Spleen (tissue), 11 donors: Measurements from ENCODE around the gene CAMK2G. TPM values are rescaled to one million over a fixed set of nuclear protein-coding genes. Genes with fewer than 3 reads are reported as not detected.

Source experiments
- DNase-seq: peaks from one replicate; pipeline ENCODE4 v3.0.0-alpha.2; 2020
- H3K27ac ChIP-seq, 8 donors: fragments of 200-600 bp; sonication (generic) in 7 of 8; 1 replicate in 4 of 8; 2 replicates in 4 of 8; pipeline versions ENCODE4 v1.5.0 to v1.8.0; 2016 to 2021; ENCODE audit warnings: inconsistent platforms in 4 of 8, mild to moderate bottlenecking in 4 of 8, moderate library complexity in 1 of 8
- H3K27me3 ChIP-seq, 7 donors: fragments of 200-600 bp; sonication (generic) in 6 of 7; replicated peaks in 1 of 7; 1 replicate in 4 of 7; 2 replicates in 3 of 7; pipeline versions ENCODE4 v1.5.0 to v1.8.0; 2016 to 2021; ENCODE audit warnings: inconsistent platforms in 3 of 7, mild to moderate bottlenecking in 1 of 7
- H3K36me3 ChIP-seq, 6 donors: fragments of 200-600 bp; sonication (generic) in 5 of 6; 1 replicate in 4 of 6; 2 replicates in 2 of 6; pipeline versions ENCODE4 v1.5.0 to v1.8.0; 2016 to 2021; ENCODE audit warnings: inconsistent platforms in 2 of 6
- H3K4me1 ChIP-seq, 6 donors: fragments of 200-600 bp; sonication (generic) in 5 of 6; 1 replicate in 3 of 6; 2 replicates in 3 of 6; pipeline versions ENCODE4 v1.5.0 to v1.8.0; 2016 to 2021; ENCODE audit warnings: inconsistent platforms in 3 of 6
- H3K4me3 ChIP-seq, 8 donors: fragments of 200-600 bp; sonication (generic) in 7 of 8; 1 replicate in 4 of 8; 2 replicates in 4 of 8; pipeline versions ENCODE4 v1.5.0 to v1.8.0; 2016 to 2021; ENCODE audit warnings: inconsistent platforms in 4 of 8, mild to moderate bottlenecking in 4 of 8, moderate library complexity in 2 of 8
- H3K9me3 ChIP-seq, 8 donors: fragments of 200-600 bp; sonication (generic) in 7 of 8; 1 replicate in 4 of 8; 2 replicates in 4 of 8; pipeline versions ENCODE4 v1.5.0 to v1.8.0; 2016 to 2021; ENCODE audit warnings: inconsistent platforms in 4 of 8
- POLR2A ChIP-seq, 3 donors: fragments of 450-650 bp; IDR thresholded peaks; one replicate each; pipeline ENCODE4 v1.5.1; 2017; ENCODE audit warnings: antibody characterized with exemption in 3 of 3, mild to moderate bottlenecking in 1 of 3
- POLR2AphosphoS5 ChIP-seq, 3 donors: sonication (generic); formaldehyde crosslinking; IDR thresholded peaks; one replicate each; pipeline ENCODE4 v1.5.1; 2017; ENCODE audit warnings: antibody characterized with exemption in 3 of 3
- WGBS, 5 donors: extraction: QIAGEN DNeasy Blood & Tissue Kit in 3 of 5; methylation state at CpG; one replicate each; pipeline versions ENCODE4 v1.1.5 to v1.1.7; 2013 to 2018; 5-methylcytosine and 5-hydroxymethylcytosine counted together
- intact Hi-C: fragments of 100-400 bp; cut with DNase I; formaldehyde crosslinking; loops from one replicate; pipeline ENCODE4 v1.15.0; 2023; ENCODE audit warnings: low total_unique reads
- polyA plus RNA-seq, 3 donors: library from polyadenylated mRNA; stranded (reverse); fragments of 200-250 nt; gene quantifications; one replicate each; pipeline ENCODE4 v1.2.1, GENCODE V29; 2013
- total RNA-seq, 7 donors: library from RNA; depleted of rRNA in 3 of 7; stranded (reverse); fragments of >200 nt in 3 of 7; fragmentation: NEBNext Ultra II Directional in 4 of 7; extraction: Animal tissue kit (Norgen Biotek cat#: 25700) in 4 of 7; gene quantifications; one replicate each; pipeline versions ENCODE4 v1.1.0 to v1.2.1, GENCODE V29; 2016 to 2021
- TF ChIP-seq, protein P1 (sequence below), 11 experiments: fragments of 200-600 bp in 7 of 11; fragments of 450-650 bp in 4 of 11; sonication (generic) in 4 of 11; IDR thresholded peaks in 8 of 11; conservative IDR thresholded peaks in 3 of 11; 1 replicate in 7 of 11; 2 replicates in 4 of 11; pipeline versions ENCODE4 v1.4.0 to v1.8.0; 2016 to 2021; ENCODE audit warnings: antibody characterized with exemption in 11 of 11, inconsistent platforms in 4 of 11, mild to moderate bottlenecking in 1 of 11
- donor health status: healthy with polysubstance abuse.
- donor health status: DM: no; HTN: no; CAD: no; lungs with moderate emphysema.
- donor health status: DM: no; HTN: no; CAD: no.
- donor health status: Bipolar disorder and iron deficiency.
- donor health status: healthy.
- donor health status: DM: no; HTN: no; CAD: no.
- donor health status: DM: yes; HTN: yes; CAD: no.

The CAMK2G gene
- total and polyA plus RNA-seq, 10 donors = 10.4 to 55.2 (median 43.9) TPM

DNA sequence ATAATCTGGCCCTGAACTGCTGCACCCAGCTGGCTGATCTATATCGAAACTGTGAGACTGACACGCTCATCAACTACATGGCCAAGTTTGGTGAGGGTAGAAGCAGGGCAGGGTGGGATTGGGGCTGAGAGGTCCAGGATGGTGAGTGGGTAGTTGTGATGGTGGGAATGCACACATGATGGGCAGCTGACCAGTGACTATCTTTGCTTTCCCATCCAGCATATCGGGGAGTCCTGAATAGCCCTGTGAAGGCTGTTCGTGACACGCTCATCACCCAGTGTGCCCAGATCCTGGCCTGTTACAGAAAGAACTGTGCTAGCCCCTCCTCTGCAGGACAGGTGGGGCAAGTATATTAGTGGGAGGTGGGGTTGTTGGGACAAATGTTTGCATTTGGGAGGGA is 105.0 kb downstream of the CAMK2G start:
- TF ChIP-seq POLR2AphosphoS5 (IDR thresholded peaks at IDR 0.05) = no peak
- TF ChIP-seq, protein P1, sequence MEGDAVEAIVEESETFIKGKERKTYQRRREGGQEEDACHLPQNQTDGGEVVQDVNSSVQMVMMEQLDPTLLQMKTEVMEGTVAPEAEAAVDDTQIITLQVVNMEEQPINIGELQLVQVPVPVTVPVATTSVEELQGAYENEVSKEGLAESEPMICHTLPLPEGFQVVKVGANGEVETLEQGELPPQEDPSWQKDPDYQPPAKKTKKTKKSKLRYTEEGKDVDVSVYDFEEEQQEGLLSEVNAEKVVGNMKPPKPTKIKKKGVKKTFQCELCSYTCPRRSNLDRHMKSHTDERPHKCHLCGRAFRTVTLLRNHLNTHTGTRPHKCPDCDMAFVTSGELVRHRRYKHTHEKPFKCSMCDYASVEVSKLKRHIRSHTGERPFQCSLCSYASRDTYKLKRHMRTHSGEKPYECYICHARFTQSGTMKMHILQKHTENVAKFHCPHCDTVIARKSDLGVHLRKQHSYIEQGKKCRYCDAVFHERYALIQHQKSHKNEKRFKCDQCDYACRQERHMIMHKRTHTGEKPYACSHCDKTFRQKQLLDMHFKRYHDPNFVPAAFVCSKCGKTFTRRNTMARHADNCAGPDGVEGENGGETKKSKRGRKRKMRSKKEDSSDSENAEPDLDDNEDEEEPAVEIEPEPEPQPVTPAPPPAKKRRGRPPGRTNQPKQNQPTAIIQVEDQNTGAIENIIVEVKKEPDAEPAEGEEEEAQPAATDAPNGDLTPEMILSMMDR (IDR thresholded peaks at IDR 0.05 in 8 of 11, conservative IDR thresholded peaks at IDR 0.05 in 3 of 11) = no peak
- peaks cover 19 to 57% (median 34%) of the 10 kb centered on the region in 6 donors for H3K4me1 ChIP-seq
- intact Hi-C loops = no loop called here
- no peak for DNase-seq
- H3K27me3 ChIP-seq = no peaks in the 10 kb centered on the region
- H3K4me3 ChIP-seq = no peak overlapping the region
- H3K9me3 ChIP-seq = no peaks in the 10 kb centered on the region
- H3K27ac ChIP-seq = peak overlapping the region in 4 of 8 donors; percentile 22 to 99 (median 47)
- H3K36me3 ChIP-seq = peaks cover 0 to 77% (median 69%) of the 10 kb centered on the region in 6 donors
- WGBS, 5 donors = 85 to 98% (median 95%) methylated on average over 5 of the region's 5 CpGs

DNA sequence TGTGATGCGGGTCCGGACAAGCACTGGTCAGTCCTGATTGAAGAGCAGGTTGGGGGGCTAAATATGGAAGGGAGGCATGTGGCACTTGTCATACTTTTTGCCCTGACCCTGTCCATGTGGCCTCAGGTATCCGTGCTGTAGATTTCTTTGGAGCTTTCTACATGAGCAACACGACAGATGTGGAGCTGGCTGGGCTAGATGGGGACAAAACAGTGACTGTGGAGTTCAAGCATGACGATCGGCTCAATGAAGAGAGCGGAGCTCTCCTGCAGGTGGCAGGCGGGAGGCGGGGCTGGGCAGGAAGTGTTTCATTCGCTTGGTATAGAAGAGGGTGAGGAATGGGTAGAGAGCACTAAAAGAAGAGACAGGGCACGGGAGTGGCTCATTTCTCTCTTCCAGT is 105.5 kb downstream of the CAMK2G start:
- TF ChIP-seq, protein P1 (IDR thresholded peaks at IDR 0.05 in 8 of 11, conservative IDR thresholded peaks at IDR 0.05 in 3 of 11) = peak in 5 of 11 experiments; percentile 7 to 53 (median 32)
- TF ChIP-seq POLR2A (IDR thresholded peaks at IDR 0.05) = no peak
- peak in 1 of 3 donors; percentile 22 for TF ChIP-seq POLR2AphosphoS5 (IDR thresholded peaks at IDR 0.05)
- intact Hi-C loops = no loop called here
- Histone ChIP-seq H3K36me3 (peaks cover 0 to 79% (median 72%) of the 10 kb centered on the region in 6 donors), H3K4me3 (no peak overlapping the region), H3K9me3 (no peaks in the 10 kb centered on the region), H3K27me3 (no peaks in the 10 kb centered on the region), H3K27ac (peak overlapping the region in 4 of 8 donors; percentile 22 to 99 (median 47)), H3K4me1 (peaks cover 14 to 54% (median 30%) of the 10 kb centered on the region in 6 donors)
- DNase-seq = peak; percentile 87
- WGBS, 5 donors = 64 to 82% (median 75%) methylated on average over 11 of the region's 11 CpGs

GRCh38 chr10:73765066-73765465 is 109.3 kb downstream of the CAMK2G start:
- Histone ChIP-seq H3K4me1 (peaks cover 0 to 61% (median 21%) of the 10 kb centered on the region in 6 donors), H3K27ac (no peak overlapping the region), H3K4me3 (no peak overlapping the region), H3K9me3 (no peaks in the 10 kb centered on the region), H3K27me3 (no peaks in the 10 kb centered on the region), H3K36me3 (peaks cover 12 to 100% (median 100%) of the 10 kb centered on the region in 6 donors)
- 74 to 91% (median 82%) methylated on average over 6 of the region's 6 CpGs for WGBS, 5 donors
- no peak for TF ChIP-seq POLR2A (IDR thresholded peaks at IDR 0.05)
- TF ChIP-seq, protein P1 (IDR thresholded peaks at IDR 0.05 in 8 of 11, conservative IDR thresholded peaks at IDR 0.05 in 3 of 11) = no peak
- no peak for TF ChIP-seq POLR2AphosphoS5 (IDR thresholded peaks at IDR 0.05)
- no peak for DNase-seq
- intact Hi-C loops = no loop called here

DNA sequence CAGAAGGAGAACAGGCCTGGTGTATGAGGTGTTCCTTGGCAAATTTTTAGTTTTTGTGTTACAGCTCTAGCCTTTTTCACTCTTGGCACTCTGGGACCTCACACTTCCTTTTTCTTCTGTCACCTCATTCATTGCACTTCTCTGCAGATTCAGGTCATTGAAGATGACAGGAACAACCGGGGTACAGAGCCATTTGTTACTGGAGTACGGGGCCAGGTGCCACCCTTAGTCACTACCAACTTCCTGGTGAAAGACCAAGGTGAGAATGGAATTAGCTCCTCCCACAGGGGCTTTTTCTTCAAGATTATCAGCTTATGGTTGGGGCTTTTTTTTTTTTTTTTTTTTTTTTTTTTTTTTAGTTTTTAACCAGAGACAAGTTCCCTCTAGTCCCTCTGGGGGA is 111.0 kb downstream of the CAMK2G start:
- H3K4me3 ChIP-seq = no peak overlapping the region
- H3K36me3 ChIP-seq = peaks cover 12 to 100% (median 92%) of the 10 kb centered on the region in 6 donors
- H3K27ac ChIP-seq = peak overlapping the region in 5 of 8 donors; percentile 19 to 34 (median 27)
- no peaks in the 10 kb centered on the region for H3K27me3 ChIP-seq
- intact Hi-C loops = no loop called here
- 55 to 73% (median 63%) methylated on average over 2 of the region's 2 CpGs for WGBS, 5 donors
- no peak for DNase-seq
- no peak for TF ChIP-seq POLR2AphosphoS5 (IDR thresholded peaks at IDR 0.05)
- TF ChIP-seq, protein P1 (IDR thresholded peaks at IDR 0.05 in 8 of 11, conservative IDR thresholded peaks at IDR 0.05 in 3 of 11) = no peak
- TF ChIP-seq POLR2A (IDR thresholded peaks at IDR 0.05) = no peak
- H3K4me1 ChIP-seq = peaks cover 3 to 65% (median 26%) of the 10 kb centered on the region in 6 donors
- no peaks in the 10 kb centered on the region for H3K9me3 ChIP-seq
